BE2C (cell line): Measurements from ENCODE around the gene STK16.

Experiments used
- DNase-seq: peaks from one replicate; pipeline ENCODE4 v3.0.0-alpha.2; 2020
- H3K27me3 ChIP-seq: fragments of 250-450 bp; sonication (Bioruptor Pico); 2 replicates; pipeline ENCODE4 v1.5.1; 2020; ENCODE audit warnings: mild to moderate bottlenecking
- H3K36me3 ChIP-seq: fragments of 250-450 bp; sonication (Bioruptor Pico); 2 replicates; pipeline ENCODE4 v1.5.1; 2020; ENCODE audit warnings: mild to moderate bottlenecking
- H3K4me1 ChIP-seq: fragments of 250-450 bp; sonication (Bioruptor Pico); 2 replicates; pipeline ENCODE4 v1.5.1; 2020
- H3K4me3 ChIP-seq: 2 replicates; pipeline ENCODE4 v1.5.1; 2011; ENCODE audit warnings: low read depth, low read length
- H3K9me3 ChIP-seq: fragments of 250-450 bp; sonication (Bioruptor Pico); 2 replicates; pipeline ENCODE4 v1.5.1; 2020
- CTCF ChIP-seq: IDR thresholded peaks from 2 replicates; pipeline ENCODE4 v1.5.1; 2012; ENCODE audit warnings: mild to moderate bottlenecking, low read depth, low read length

STK16 gene

DNA sequence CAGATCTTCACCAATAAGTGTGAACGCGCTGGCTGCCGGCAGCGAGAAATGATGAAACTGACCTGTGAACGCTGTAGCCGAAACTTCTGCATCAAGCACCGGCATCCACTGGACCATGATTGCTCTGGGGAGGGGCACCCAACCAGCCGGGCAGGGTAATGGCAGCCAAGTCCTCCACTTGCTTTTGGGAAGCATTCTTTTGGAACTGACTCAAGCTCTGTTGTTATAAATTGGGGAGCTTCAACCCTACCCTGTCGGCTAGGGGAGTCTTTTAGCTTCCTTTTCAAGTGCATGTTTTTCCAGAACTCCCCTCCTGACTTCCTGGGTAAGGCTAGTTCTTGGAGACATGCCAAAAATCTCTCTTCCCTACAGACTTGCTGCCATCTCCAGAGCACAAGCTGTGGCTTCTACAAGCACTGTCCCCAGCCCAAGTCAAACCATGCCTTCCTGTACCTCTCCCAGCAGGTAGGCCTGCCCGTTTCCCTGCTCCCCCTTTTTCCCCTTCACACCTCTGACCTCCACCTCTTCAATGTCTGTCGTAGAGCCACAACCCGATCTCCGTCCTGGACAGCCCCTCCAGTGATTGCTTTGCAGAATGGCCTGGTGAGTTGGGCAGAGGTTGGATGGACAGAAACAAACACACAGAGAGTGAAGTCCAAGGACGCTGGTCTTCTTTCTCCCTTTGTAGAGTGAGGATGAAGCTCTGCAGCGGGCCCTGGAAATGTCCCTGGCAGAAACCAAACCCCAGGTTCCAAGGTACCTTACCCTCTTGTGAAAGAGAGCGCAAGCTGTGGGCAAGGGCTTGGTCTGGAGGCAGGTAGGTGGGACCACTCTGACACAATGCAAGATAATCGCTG lies 37.2 kb upstream of the STK16 start:
- Histone ChIP-seq H3K27me3 (no peaks in the 10 kb centered on the region), H3K4me3 (peak overlapping the region; percentile 71), H3K4me1 (peaks cover 11% of the 10 kb centered on the region), H3K36me3 (peaks cover 32% of the 10 kb centered on the region), H3K9me3 (no peaks in the 10 kb centered on the region)
- no peak for DNase-seq
- no peak for TF ChIP-seq CTCF

- peaks cover 11% of the 10 kb centered on the region for H3K4me1 ChIP-seq
- no peak for DNase-seq
- peaks cover 46% of the 10 kb centered on the region for H3K36me3 ChIP-seq
- H3K4me3 ChIP-seq = no peak overlapping the region
- TF ChIP-seq CTCF = no peak
- H3K9me3 ChIP-seq = no peaks in the 10 kb centered on the region
- H3K27me3 ChIP-seq = no peaks in the 10 kb centered on the region
Measured at GRCh38 chr2:219209236-219210195, 35.8 kb upstream of the STK16 start.

DNA sequence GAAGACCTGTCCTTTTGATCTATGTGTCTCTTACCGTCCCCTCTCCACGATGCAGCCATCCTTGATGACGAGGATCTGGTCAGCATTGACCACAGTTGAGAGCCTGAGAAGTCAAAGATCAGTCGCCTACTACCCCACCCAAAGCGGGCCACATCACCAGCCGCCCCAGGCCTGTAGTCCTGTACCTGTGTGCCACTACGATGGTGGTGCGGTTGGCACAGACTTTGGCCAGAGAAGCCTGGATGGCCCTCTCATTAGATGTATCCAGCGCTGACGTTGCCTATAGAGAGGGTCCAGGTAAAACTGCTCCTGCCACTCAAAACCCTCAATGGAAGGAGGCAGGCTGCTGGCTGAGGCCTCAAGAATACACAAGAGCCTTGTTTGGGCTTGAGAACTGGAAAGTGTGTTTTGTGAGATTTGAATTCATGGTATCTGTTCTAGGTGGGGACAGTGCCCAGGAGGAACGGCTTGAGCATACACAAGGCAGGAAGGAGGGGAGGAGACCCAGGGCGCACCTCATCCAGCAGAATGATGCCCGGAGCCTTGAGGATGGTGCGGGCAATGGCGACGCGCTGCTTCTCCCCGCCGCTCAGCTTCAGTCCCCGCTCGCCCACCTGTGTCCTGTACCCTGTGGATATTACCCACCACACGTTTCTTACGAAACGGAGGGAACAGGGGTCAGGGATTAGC lies 34.9 kb upstream of the STK16 start:
- Histone ChIP-seq H3K9me3 (no peaks in the 10 kb centered on the region), H3K36me3 (peaks cover 54% of the 10 kb centered on the region), H3K4me1 (peaks cover 11% of the 10 kb centered on the region), H3K27me3 (no peaks in the 10 kb centered on the region), H3K4me3 (no peak overlapping the region)
- DNase-seq = no peak
- TF ChIP-seq CTCF = no peak

DNA sequence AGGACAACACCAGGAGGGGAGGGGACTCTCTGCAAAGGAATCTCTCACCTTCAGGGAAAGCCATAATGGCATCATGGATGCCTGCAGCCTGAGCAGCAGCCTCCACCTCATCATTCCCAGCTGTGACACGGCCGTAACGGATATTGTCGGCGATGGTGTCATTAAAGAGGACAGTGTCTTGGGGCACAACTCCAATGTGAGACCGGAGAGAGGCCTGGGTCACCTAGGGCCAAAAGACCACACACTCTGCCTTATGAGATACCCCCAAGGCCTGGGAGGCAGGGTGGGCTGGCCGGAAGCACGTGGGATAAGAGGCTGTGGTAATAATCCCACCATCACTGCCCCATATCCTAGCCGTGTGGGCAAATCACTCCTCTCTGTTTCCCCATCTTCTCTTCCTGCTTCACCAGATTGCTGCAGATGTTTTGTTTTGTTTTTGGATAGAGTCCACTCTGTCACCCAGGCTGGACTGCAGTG lies 34.4 kb upstream of the STK16 start:
- H3K27me3 ChIP-seq = no peaks in the 10 kb centered on the region
- no peaks in the 10 kb centered on the region for H3K9me3 ChIP-seq
- DNase-seq = no peak
- H3K4me1 ChIP-seq = peaks cover 11% of the 10 kb centered on the region
- H3K36me3 ChIP-seq = peaks cover 60% of the 10 kb centered on the region
- no peak for TF ChIP-seq CTCF
- H3K4me3 ChIP-seq = no peak overlapping the region

- H3K36me3 ChIP-seq = peaks cover 68% of the 10 kb centered on the region
- no peaks in the 10 kb centered on the region for H3K27me3 ChIP-seq
- no peak for TF ChIP-seq CTCF
- H3K4me1 ChIP-seq = peaks cover 4% of the 10 kb centered on the region
- no peak overlapping the region for H3K4me3 ChIP-seq
- DNase-seq = no peak
- H3K9me3 ChIP-seq = no peaks in the 10 kb centered on the region
Measured at GRCh38 chr2:219213026-219213415, 32.3 kb upstream of the STK16 start.
